Activated CD4-positive, alpha-beta T cell treated with anti-CD3 and anti-CD28 coated beads for 36 hours (primary cell): ENCODE data around the gene GOLGA8J. TPM values are rescaled to one million over a fixed set of nuclear protein-coding genes. Genes with fewer than 3 reads are reported as not detected.
"Not testable (repeated sequence)": the region's sequence is repeated elsewhere in the genome, so short reads cannot be mapped to it uniquely, and the experiment has no call there.

Experiments used
- ATAC-seq: fragments of 200-7000 bp; cut with Tn5 transposase; one replicate; pipeline ENCODE4 v1.10.0; 2021; ENCODE audit warnings: mild to moderate bottlenecking, moderate library complexity
- CTCF ChIA-PET: fragments of 350-600 bp; sonication (Branson Sonifier 250); formaldehyde crosslinking; loops from one replicate; lab custom pipeline; 2021; ENCODE audit warnings: antibody characterized with exemption; lab: Charles Lee
- POLR2A ChIA-PET: fragments of 350-600 bp; sonication (Branson Sonifier 250); formaldehyde crosslinking; loops from one replicate; lab custom pipeline; 2021; ENCODE audit warnings: antibody characterized with exemption, inconsistent platforms; lab: Charles Lee
- DNase-seq: peaks from one replicate; pipeline ENCODE4 v3.0.0-alpha.2; 2020
- H3K27ac Mint-ChIP-seq: one replicate; pipeline ENCODE4 v1.8.0; 2021; ENCODE audit warnings: mixed read lengths
- H3K27me3 Mint-ChIP-seq: one replicate; pipeline ENCODE4 v1.8.0; 2021; ENCODE audit warnings: mixed read lengths
- H3K36me3 Mint-ChIP-seq: one replicate; pipeline ENCODE4 v1.8.0; 2021; ENCODE audit warnings: low read depth, mixed read lengths
- H3K4me1 Mint-ChIP-seq: one replicate; pipeline ENCODE4 v1.8.0; 2021; ENCODE audit warnings: mixed read lengths
- H3K4me3 Mint-ChIP-seq: one replicate; pipeline ENCODE4 v1.8.0; 2021; ENCODE audit warnings: mild to moderate bottlenecking, moderate library complexity, mixed read lengths
- H3K9me3 Mint-ChIP-seq: one replicate; pipeline ENCODE4 v1.8.0; 2021; ENCODE audit warnings: low read depth, mixed read lengths
- intact Hi-C, 2 experiments: fragments of 100-400 bp; cut with DNase I in 1 of 2; cut with micrococcal nuclease in 1 of 2; formaldehyde crosslinking; loops; one replicate each; pipeline versions ENCODE4 v1.14.2 to v1.15.1; 2022 to 2024; cut with DNase I, micrococcal nuclease
- total RNA-seq, 2 experiments: library from RNA; stranded (reverse); gene quantifications; one replicate each; pipeline ENCODE4 v1.2.3, GENCODE V29; 2021

The GOLGA8J gene
- total RNA-seq, 2 experiments from 2014 or later = 0.16 TPM; not detected in 1

DNA sequence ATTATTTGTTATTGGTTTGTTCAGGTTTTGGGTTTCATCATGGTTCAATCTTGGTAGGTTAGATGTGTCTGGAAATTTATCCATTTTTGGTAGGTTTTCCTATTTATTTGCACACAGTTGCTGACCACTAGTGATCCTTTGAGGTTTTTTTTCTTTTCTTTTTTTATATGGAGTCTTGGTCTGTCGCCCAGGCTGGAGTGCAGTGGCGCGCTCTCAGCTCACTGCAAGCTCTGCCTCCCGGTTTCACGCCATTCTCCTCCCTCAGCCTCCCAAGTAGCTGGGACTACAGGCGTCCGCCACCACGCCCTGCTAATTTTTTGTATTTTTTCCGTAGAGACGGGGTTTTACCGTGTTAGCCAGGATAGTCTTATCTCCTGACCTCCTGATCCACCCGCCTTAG is 20.1 kb downstream of the GOLGA8J start:
- DNase-seq, H3K4me3 Mint-ChIP-seq, CTCF ChIA-PET, ATAC-seq, H3K9me3 Mint-ChIP-seq, H3K4me1 Mint-ChIP-seq, intact Hi-C loops, H3K27me3 Mint-ChIP-seq, POLR2A ChIA-PET, H3K36me3 Mint-ChIP-seq, H3K27ac Mint-ChIP-seq: not testable (repeated sequence)

DNA sequence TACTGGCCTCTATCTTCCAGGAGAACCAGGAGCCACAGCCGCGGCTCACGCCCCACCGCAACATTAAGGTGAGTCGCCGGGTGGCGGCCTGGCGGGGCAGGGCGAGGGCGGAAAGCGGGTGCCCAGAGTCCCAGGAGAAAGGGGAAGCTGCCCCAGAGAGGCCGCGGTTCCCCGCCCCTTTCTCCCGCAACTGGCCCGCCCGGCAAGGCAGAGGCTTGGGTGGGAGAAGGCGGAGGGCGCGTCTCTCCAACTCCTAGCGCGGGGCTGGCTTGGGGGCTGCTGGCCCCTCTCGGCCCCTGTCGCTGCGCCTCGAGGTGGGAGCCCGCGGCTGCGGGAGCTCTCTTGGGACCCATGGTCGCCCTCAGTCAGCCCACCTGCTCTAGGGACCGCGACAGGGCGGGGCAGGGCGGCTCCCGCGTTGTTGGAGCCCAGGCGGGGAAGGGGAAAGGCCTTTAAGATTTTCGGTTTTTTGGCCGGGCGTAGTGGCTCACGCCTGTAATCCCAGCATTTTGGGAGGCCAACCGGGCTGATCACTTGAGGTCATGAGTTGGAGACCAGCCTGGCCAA is 21.3 kb downstream of the GOLGA8J start:
- POLR2A ChIA-PET, H3K27ac Mint-ChIP-seq, H3K9me3 Mint-ChIP-seq, DNase-seq, H3K36me3 Mint-ChIP-seq, H3K4me1 Mint-ChIP-seq, intact Hi-C loops, CTCF ChIA-PET, H3K27me3 Mint-ChIP-seq, H3K4me3 Mint-ChIP-seq: not testable (repeated sequence)
- peak; percentile 30 for ATAC-seq

DNA sequence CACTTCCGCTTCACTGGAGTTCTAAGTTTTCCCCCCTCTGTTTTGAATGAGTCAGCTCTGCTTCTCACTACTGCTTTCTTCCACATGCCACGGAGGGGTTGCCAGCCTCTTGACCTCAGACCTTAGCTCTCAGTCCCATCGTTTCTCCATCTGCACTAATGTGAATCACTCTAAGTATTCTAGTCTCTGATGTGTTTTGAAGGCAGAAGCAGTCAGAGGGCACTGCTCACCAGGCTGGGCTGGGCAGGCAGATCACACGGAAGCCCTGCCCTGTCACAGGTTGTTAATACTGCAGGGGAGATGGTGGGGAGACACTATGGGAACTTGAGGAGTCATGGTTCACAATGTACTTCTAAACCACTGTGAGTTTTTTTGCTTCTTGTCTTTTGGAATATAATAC is 27.8 kb downstream of the GOLGA8J start:
- H3K9me3 Mint-ChIP-seq, CTCF ChIA-PET, POLR2A ChIA-PET, intact Hi-C loops, H3K27me3 Mint-ChIP-seq, H3K36me3 Mint-ChIP-seq, H3K27ac Mint-ChIP-seq, DNase-seq, H3K4me3 Mint-ChIP-seq, ATAC-seq, H3K4me1 Mint-ChIP-seq: not testable (repeated sequence)

DNA sequence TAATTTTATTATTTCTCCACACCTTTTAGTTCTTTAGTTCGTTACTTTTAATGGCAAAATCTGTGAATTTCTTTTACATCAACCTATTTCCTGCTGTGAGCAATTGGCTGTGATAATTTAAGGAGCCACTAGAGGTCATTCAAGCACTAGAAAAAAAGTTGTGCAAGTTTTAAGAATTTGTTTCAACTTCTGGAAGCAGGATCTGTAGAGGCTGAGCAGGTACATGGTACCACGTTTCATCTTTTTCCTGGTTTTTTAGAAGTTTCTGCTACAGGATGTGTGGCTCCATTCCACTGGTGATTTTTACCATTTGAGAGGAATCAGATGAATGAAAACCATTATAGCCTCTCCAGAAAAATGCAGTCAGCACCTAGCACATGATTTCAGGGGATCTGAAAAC is 47.3 kb downstream of the GOLGA8J start:
- CTCF ChIA-PET, H3K9me3 Mint-ChIP-seq, DNase-seq, H3K27ac Mint-ChIP-seq, intact Hi-C loops, ATAC-seq, H3K4me1 Mint-ChIP-seq, H3K4me3 Mint-ChIP-seq, H3K36me3 Mint-ChIP-seq, H3K27me3 Mint-ChIP-seq, POLR2A ChIA-PET: not testable (repeated sequence)

DNA sequence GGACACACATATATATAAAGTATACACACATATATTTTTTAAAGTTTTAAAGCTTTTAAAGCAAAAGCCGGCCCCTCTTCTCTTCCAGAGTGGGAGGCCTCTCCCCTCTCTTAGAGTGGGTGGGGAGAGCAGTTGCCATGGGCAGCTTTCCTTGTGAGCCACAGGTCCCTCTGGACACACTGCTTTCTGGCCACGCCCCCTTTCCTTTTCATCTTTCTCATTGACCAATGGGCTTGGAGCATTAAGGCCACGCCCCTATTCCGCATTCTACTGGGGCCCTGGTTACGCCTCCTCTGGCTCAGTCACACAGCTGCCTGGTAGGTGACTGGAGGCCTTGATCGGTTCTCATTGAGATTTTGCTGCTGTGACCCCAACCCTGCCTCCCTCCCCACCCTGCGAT is 52.0 kb downstream of the GOLGA8J start, which contains the start of gene GOLGA8T:
GOLGA8T (plus strand) TSS at position 301 of the 400 bp plus-strand sequence; CDS start at position 399, 98 bp downstream.
- H3K4me3 Mint-ChIP-seq, H3K36me3 Mint-ChIP-seq, CTCF ChIA-PET, ATAC-seq, H3K4me1 Mint-ChIP-seq, H3K9me3 Mint-ChIP-seq, H3K27me3 Mint-ChIP-seq, DNase-seq, POLR2A ChIA-PET, H3K27ac Mint-ChIP-seq, intact Hi-C loops: not testable (repeated sequence)

Other genes with a start within 250 kb of the GOLGA8J start
- gene GOLGA8T, start 52.1 kb downstream of the GOLGA8J start, total RNA-seq = not detected